Subcutaneous abdominal adipose tissue (tissue), 5 donors: ENCODE data around the gene MN1.

Experiments used
- H3K27ac ChIP-seq: one replicate; pipeline ENCODE4 v1.7.0; 2013; ENCODE audit warnings: low read depth, mild to moderate bottlenecking, inconsistent platforms, low read length, moderate library complexity
- H3K27me3 ChIP-seq, 5 donors: one replicate each; pipeline ENCODE4 v1.7.0; 2013; ENCODE audit warnings: low read length in 5 of 5, inconsistent platforms in 1 of 5; ENCODE audit not compliant: control insufficient read depth in 5 of 5, insufficient read depth in 4 of 5
- H3K36me3 ChIP-seq, 5 donors: one replicate each; pipeline ENCODE4 v1.7.0; 2013; ENCODE audit warnings: low read length in 5 of 5; ENCODE audit not compliant: control insufficient read depth in 5 of 5, insufficient read depth in 5 of 5
- H3K4me1 ChIP-seq, 5 donors: one replicate each; pipeline ENCODE4 v1.7.0; 2013; ENCODE audit warnings: low read length in 5 of 5, mild to moderate bottlenecking in 3 of 5, moderate library complexity in 1 of 5; ENCODE audit not compliant: control insufficient read depth in 5 of 5, insufficient read depth in 5 of 5
- H3K4me3 ChIP-seq, 5 donors: one replicate each; pipeline ENCODE4 v1.7.0; 2013; ENCODE audit warnings: low read length in 5 of 5, low read depth in 1 of 5
- H3K9ac ChIP-seq, 5 donors: one replicate each; pipeline ENCODE4 v1.7.0; 2013; ENCODE audit warnings: low read length in 5 of 5, mild to moderate bottlenecking in 4 of 5, moderate library complexity in 3 of 5
- H3K9me3 ChIP-seq, 5 donors: one replicate each; pipeline ENCODE4 v1.7.0; 2013; ENCODE audit warnings: low read length in 5 of 5; ENCODE audit not compliant: control insufficient read depth in 5 of 5
- donor health status: healthy.
- donor health status: healthy.
- donor health status: healthy.
- donor health status: healthy.
- donor health status: healthy.

MN1 gene

GRCh38 chr22:27711756-27712155, 89.8 kb downstream of the MN1 start:
- H3K4me1 ChIP-seq: no peaks in the 10 kb centered on the region
- H3K27ac ChIP-seq: no peak overlapping the region
- H3K9me3 ChIP-seq: peaks cover 0 to 7% (median 4%) of the 10 kb centered on the region in 5 donors
- H3K9ac ChIP-seq: no peak overlapping the region
- peaks cover 0 to 12% (median 7%) of the 10 kb centered on the region in 5 donors for H3K27me3 ChIP-seq
- no peak overlapping the region for H3K4me3 ChIP-seq
- no peaks in the 10 kb centered on the region for H3K36me3 ChIP-seq

- Histone ChIP-seq H3K4me1 (no peaks in the 10 kb centered on the region), H3K9me3 (peaks cover 0 to 4% (median 3%) of the 10 kb centered on the region in 5 donors), H3K4me3 (no peak overlapping the region), H3K9ac (no peak overlapping the region), H3K27me3 (peaks cover 0 to 12% (median 5%) of the 10 kb centered on the region in 5 donors), H3K36me3 (no peaks in the 10 kb centered on the region), H3K27ac (no peak overlapping the region)
Observed at GRCh38 chr22:27711012-27711411, 90.5 kb downstream of the MN1 start.

GRCh38 chr22:27709919-27710675, 91.5 kb downstream of the MN1 start:
- H3K4me1 ChIP-seq: no peaks in the 10 kb centered on the region
- H3K9me3 ChIP-seq: no peaks in the 10 kb centered on the region
- no peak overlapping the region for H3K4me3 ChIP-seq
- H3K27me3 ChIP-seq: peaks cover 0 to 5% (median 2%) of the 10 kb centered on the region in 5 donors
- no peaks in the 10 kb centered on the region for H3K36me3 ChIP-seq
- H3K27ac ChIP-seq: no peak overlapping the region
- no peak overlapping the region for H3K9ac ChIP-seq

- H3K9ac ChIP-seq: no peak overlapping the region
- no peak overlapping the region for H3K27ac ChIP-seq
- H3K4me1 ChIP-seq: no peaks in the 10 kb centered on the region
- H3K27me3 ChIP-seq: peaks cover 0 to 3% (median 2%) of the 10 kb centered on the region in 5 donors
- H3K4me3 ChIP-seq: no peak overlapping the region
- peaks cover 0 to 8% (median 6%) of the 10 kb centered on the region in 5 donors for H3K9me3 ChIP-seq
- H3K36me3 ChIP-seq: no peaks in the 10 kb centered on the region
Observed at GRCh38 chr22:27706489-27706888, 95.1 kb downstream of the MN1 start.

GRCh38 chr22:27705408-27706080, 96.0 kb downstream of the MN1 start:
- Histone ChIP-seq H3K4me3 (no peak overlapping the region), H3K9me3 (peaks cover 0 to 8% (median 6%) of the 10 kb centered on the region in 5 donors), H3K9ac (no peak overlapping the region), H3K36me3 (no peaks in the 10 kb centered on the region), H3K27me3 (no peaks in the 10 kb centered on the region), H3K27ac (no peak overlapping the region), H3K4me1 (no peaks in the 10 kb centered on the region)

GRCh38 chr22:27704581-27704980, 97.0 kb downstream of the MN1 start:
- Histone ChIP-seq H3K27me3 (no peaks in the 10 kb centered on the region), H3K36me3 (no peaks in the 10 kb centered on the region), H3K9me3 (peaks cover 0 to 8% (median 6%) of the 10 kb centered on the region in 5 donors), H3K4me1 (no peaks in the 10 kb centered on the region), H3K27ac (no peak overlapping the region), H3K9ac (no peak overlapping the region), H3K4me3 (no peak overlapping the region)

- Histone ChIP-seq H3K9me3 (peaks cover 0 to 15% (median 13%) of the 10 kb centered on the region in 5 donors), H3K36me3 (no peaks in the 10 kb centered on the region), H3K9ac (no peak overlapping the region), H3K4me3 (no peak overlapping the region), H3K27me3 (no peaks in the 10 kb centered on the region), H3K27ac (no peak overlapping the region), H3K4me1 (peaks cover 0 to 6% (median 6%) of the 10 kb centered on the region in 5 donors)
Observed at GRCh38 chr22:27699383-27700019, 102.1 kb downstream of the MN1 start.

GRCh38 chr22:27698813-27699212, 102.7 kb downstream of the MN1 start:
- Histone ChIP-seq H3K4me1 (peaks cover 0 to 6% (median 6%) of the 10 kb centered on the region in 5 donors), H3K9me3 (peaks cover 0 to 15% (median 13%) of the 10 kb centered on the region in 5 donors), H3K27me3 (no peaks in the 10 kb centered on the region), H3K4me3 (no peak overlapping the region), H3K27ac (no peak overlapping the region), H3K36me3 (no peaks in the 10 kb centered on the region), H3K9ac (no peak overlapping the region)
